MG63 (cell line): ENCODE data around the gene PTS. TPM values are rescaled to one million over a fixed set of nuclear protein-coding genes. Genes with fewer than 3 reads are reported as not detected.

Experiments
- DNase-seq: peaks from one replicate; pipeline ENCODE4 v3.0.0-alpha.2; 2020
- H3K27me3 ChIP-seq: fragments of 250-450 bp; sonication (Bioruptor Pico); 2 replicates; pipeline ENCODE4 v1.5.1; 2020; ENCODE audit warnings: mild to moderate bottlenecking, moderate library complexity
- H3K36me3 ChIP-seq: fragments of 250-450 bp; sonication (Bioruptor Pico); 2 replicates; pipeline ENCODE4 v1.5.1; 2020; ENCODE audit warnings: mild to moderate bottlenecking, moderate library complexity
- H3K4me3 ChIP-seq: fragments of 250-450 bp; sonication (Bioruptor Pico); 2 replicates; pipeline ENCODE4 v1.5.1; 2020; ENCODE audit warnings: mild to moderate bottlenecking, moderate library complexity
- H3K9me3 ChIP-seq: fragments of 250-450 bp; sonication (Bioruptor Pico); 2 replicates; pipeline ENCODE4 v1.5.1; 2020; ENCODE audit warnings: mild to moderate bottlenecking, moderate library complexity
- total RNA-seq: library from RNA; depleted of rRNA; stranded (reverse); fragments of >200 nt; shearing (Covaris generic); gene quantifications from 2 replicates; pipeline ENCODE4 v1.2.3, GENCODE V29; 2014; ENCODE audit warnings: low replicate concordance

The PTS gene
- total RNA-seq, 1 experiment from 2014 or later, result 64.0 TPM

DNA sequence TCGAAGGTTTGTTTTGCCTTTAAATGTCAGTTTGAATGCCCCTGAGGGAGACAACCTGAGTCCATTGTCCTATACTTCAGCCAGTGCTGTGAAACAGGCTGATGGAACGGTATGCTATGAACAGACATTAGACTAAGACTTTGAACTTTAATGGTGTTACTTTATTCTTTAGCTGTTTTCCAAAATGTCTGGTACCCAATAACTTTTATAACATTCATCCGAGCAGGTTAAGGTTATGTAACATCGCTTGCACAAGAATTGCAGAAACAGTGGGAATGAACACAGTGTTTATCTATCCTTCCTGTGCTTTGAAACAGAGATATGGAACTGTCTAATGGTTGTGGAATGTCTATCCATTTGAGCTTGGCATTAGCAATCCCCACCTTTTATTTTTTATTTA lies 12.5 kb upstream of the PTS start:
- H3K9me3 ChIP-seq, result no peaks in the 10 kb centered on the region
- no peaks in the 10 kb centered on the region for H3K27me3 ChIP-seq
- H3K4me3 ChIP-seq, result no peak overlapping the region
- DNase-seq, result no peak
- no peaks in the 10 kb centered on the region for H3K36me3 ChIP-seq

DNA sequence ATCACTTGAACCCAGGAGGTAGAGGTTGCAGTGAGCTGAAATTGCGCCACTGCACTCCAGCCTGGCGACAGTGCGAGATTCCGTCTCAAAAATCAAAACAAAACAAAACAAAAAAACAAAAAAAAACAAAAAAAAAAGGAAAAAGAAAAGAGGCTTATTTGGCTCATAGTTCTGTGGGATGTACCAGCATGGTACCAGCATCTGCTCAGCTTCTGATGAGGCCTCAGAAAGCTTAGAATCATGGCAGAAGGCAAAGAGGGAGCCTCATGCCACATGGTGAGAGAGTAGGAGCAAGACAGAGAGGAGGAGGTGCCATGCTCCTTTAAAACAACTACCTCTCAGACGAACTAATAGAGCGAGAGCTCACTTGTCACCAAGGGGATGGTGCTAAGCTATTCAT lies 10.6 kb upstream of the PTS start:
- no peaks in the 10 kb centered on the region for H3K27me3 ChIP-seq
- no peaks in the 10 kb centered on the region for H3K36me3 ChIP-seq
- no peaks in the 10 kb centered on the region for H3K9me3 ChIP-seq
- DNase-seq, result no peak
- H3K4me3 ChIP-seq, result no peak overlapping the region

DNA sequence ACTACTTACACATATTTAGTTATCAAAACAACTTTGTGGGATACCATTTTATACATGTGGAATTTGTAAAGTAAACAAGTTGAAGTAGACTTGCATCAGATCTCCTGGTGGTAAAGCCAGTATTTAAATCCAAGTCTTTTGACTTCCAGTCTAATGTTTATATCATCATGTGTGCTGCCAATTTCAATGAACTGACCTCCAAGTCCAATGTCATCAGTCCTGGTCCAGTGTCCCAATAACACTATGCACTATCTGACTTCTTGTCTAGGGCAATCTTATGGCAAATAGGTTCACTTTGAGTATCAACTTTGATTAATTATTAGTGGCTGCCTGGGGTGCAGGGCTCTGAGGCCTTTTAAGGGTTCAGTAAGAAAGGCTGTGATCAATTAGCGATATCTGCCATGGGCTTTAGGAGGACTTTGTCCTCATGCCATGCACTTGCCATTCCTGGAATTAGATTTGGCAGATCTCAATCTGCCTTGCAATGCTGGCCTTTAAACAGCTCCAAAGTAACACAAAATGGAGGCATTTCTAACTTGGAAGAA lies 9.6 kb upstream of the PTS start:
- H3K36me3 ChIP-seq, result no peaks in the 10 kb centered on the region
- no peak overlapping the region for H3K4me3 ChIP-seq
- H3K9me3 ChIP-seq, result no peaks in the 10 kb centered on the region
- no peak for DNase-seq
- H3K27me3 ChIP-seq, result no peaks in the 10 kb centered on the region

GRCh38 chr11:112219476-112220232 lies 6.6 kb upstream of the PTS start:
- DNase-seq, result no peak
- Histone ChIP-seq H3K9me3 (no peaks in the 10 kb centered on the region), H3K4me3 (no peak overlapping the region), H3K27me3 (no peaks in the 10 kb centered on the region), H3K36me3 (no peaks in the 10 kb centered on the region)

- H3K36me3 ChIP-seq, result no peaks in the 10 kb centered on the region
- no peak overlapping the region for H3K4me3 ChIP-seq
- peak; percentile 46 for DNase-seq
These were observed 4.9 kb upstream of the PTS start for GRCh38 chr11:112221274-112221835.

DNA sequence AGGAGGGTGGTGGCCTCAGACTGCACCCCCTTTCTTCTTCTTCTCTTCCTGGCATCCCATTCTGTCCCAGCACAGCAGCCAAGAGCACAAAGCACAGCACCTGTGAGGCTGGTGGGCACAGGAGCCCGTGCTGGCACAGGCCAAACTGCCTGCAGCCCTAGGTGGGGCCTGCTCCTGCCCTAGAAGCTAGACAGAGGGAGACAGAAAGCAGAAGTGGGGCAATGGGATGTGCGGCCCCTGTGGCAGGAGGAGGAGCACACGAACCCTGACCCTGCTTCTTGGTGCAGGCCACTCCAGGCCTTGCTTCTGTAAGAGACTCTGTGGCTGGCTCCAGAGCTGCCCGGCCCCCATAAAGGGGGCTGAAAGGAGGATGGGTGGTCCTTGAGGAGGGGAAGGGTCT lies 3.9 kb upstream of the PTS start:
- H3K36me3 ChIP-seq, result no peaks in the 10 kb centered on the region
- H3K27me3 ChIP-seq, result no peaks in the 10 kb centered on the region
- no peak overlapping the region for H3K4me3 ChIP-seq
- H3K9me3 ChIP-seq, result no peaks in the 10 kb centered on the region
- no peak for DNase-seq

More at GRCh38 chr11:112221274-112221835, 4.9 kb upstream of the PTS start:
- no peaks in the 10 kb centered on the region for H3K27me3 ChIP-seq
- H3K9me3 ChIP-seq, result no peaks in the 10 kb centered on the region

GRCh38 chr11:112223121-112223520 lies 3.1 kb upstream of the PTS start:
- H3K4me3 ChIP-seq, result no peak overlapping the region
- DNase-seq, result no peak
- H3K27me3 ChIP-seq, result no peaks in the 10 kb centered on the region
- no peaks in the 10 kb centered on the region for H3K9me3 ChIP-seq
- no peaks in the 10 kb centered on the region; the same call in 1 of the 2 replicates for H3K36me3 ChIP-seq

- Histone ChIP-seq H3K9me3 (no peaks in the 10 kb centered on the region), H3K36me3 (peaks cover 4% of the 10 kb centered on the region; the same call in 1 of the 2 replicates), H3K4me3 (no peak overlapping the region), H3K27me3 (no peaks in the 10 kb centered on the region)
- no peak for DNase-seq
These were observed 2.3 kb upstream of the PTS start for GRCh38 chr11:112223754-112224532.

DNA sequence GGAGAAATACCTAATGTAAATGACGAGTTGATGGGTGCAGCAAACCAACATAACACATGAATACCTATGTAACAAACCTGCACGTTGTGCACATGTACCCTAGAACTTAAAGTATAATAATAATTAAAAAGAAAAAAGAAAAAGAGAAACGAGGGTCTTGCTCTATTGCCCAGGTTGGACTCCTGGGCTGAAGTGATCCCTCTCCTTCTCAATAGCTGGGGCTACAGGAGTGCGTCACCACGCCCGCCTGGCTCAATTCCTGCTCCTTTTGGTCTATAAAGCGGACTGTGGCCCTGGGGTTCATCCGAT lies 521 bp upstream of the PTS start:
- H3K9me3 ChIP-seq, result no peaks in the 10 kb centered on the region
- peak overlapping the region; percentile 80 for H3K4me3 ChIP-seq
- peak; percentile 79 for DNase-seq
- H3K27me3 ChIP-seq, result no peaks in the 10 kb centered on the region
- peaks cover 19% of the 10 kb centered on the region for H3K36me3 ChIP-seq

DNA sequence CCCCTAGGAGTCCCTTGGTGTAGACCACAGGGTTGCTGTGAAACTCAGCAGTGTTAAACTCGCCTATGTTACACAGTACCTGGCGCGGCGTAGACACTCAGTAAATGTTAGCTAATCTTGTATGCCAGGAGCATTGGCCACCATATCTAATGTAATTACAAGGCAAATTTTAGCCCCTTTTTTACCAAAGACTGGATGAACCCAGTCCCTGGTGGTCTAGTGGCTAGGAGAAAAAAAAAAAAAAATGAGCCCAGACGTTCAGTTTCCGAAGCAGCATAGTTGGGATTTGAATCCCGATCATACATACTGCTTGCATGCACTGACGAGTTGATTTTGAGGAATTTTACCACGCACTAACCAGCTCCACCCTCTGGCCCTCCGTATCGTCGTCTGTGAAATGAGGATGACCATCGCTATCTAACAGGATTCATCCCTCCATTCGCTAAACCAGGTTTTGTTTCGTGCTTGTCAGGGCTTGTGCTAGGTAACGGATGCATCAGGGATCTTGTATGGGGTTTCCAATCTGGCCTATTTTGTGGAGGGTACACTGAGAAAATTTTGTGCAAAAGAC lies 688 bp downstream of the PTS start:
- no peaks in the 10 kb centered on the region for H3K27me3 ChIP-seq
- no peak for DNase-seq
- peak overlapping the region; percentile 80 for H3K4me3 ChIP-seq
- H3K9me3 ChIP-seq, result no peaks in the 10 kb centered on the region
- H3K36me3 ChIP-seq, result peaks cover 25% of the 10 kb centered on the region

- H3K36me3 ChIP-seq, result peaks cover 28% of the 10 kb centered on the region
- H3K9me3 ChIP-seq, result no peaks in the 10 kb centered on the region
- no peak for DNase-seq
- H3K4me3 ChIP-seq, result peak overlapping the region; percentile 80
- no peaks in the 10 kb centered on the region for H3K27me3 ChIP-seq
These were observed 1.2 kb downstream of the PTS start for GRCh38 chr11:112227471-112227870.

DNA sequence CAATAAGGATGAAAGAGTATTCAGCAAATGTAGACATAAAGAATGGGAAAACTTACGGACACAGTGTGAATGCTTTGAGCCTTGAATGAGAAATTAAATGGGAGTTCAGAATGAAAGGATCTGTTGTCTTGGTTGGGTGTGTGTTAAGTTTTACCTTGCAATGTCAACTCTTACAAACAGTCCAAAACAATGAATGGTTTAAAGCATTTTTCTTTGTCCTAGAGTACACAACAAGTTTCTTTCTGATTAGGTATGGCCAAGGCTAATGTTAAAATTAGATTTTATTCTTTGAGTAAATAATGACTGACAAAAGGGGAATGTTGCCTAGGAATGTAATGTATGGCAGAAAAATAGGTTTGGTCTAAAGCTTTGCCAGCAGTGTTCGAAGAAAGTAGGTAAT lies 2.5 kb downstream of the PTS start:
- Histone ChIP-seq H3K4me3 (no peak overlapping the region), H3K9me3 (no peaks in the 10 kb centered on the region), H3K27me3 (no peaks in the 10 kb centered on the region), H3K36me3 (peaks cover 35% of the 10 kb centered on the region)
- DNase-seq, result no peak

- Histone ChIP-seq H3K36me3 (peaks cover 38% of the 10 kb centered on the region), H3K27me3 (no peaks in the 10 kb centered on the region), H3K9me3 (no peaks in the 10 kb centered on the region), H3K4me3 (no peak overlapping the region)
- DNase-seq, result no peak
These were observed 2.9 kb downstream of the PTS start for GRCh38 chr11:112229159-112229558.

DNA sequence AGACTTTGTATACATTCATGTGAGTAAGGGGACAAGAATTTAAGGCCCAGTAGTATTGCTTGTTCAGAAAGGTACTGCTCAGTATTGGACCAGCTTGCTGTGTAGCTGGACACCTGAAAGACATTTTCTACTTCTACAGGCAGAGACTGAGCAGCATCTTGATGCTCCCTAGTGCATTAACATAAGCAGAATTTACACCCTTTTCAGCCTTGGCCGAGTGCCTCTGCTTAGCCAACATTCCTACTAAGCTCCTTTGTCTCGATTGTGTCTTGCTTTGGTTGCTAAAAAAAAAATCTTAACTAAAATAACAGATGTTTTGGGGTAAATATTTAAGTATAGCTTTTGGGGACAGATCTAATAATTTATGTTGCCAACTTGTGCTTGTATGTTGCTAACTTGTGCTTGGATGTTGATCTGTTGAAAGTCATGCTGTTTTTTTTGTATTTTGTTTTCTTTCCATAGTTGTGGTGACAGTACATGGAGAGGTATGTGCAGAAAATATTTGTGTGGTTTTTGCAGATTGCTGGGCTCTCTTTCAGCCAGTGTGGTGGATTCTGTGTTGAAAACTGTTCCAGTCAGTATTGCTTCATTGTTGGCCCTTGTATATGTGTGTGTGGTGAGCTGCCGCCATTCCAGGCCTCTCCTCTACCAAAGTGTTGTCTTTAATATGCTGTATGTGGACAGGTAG lies 3.7 kb downstream of the PTS start:
- Histone ChIP-seq H3K27me3 (no peaks in the 10 kb centered on the region), H3K4me3 (no peak overlapping the region), H3K36me3 (peaks cover 44% of the 10 kb centered on the region), H3K9me3 (no peaks in the 10 kb centered on the region)
- no peak for DNase-seq

- H3K27me3 ChIP-seq, result no peaks in the 10 kb centered on the region
- H3K9me3 ChIP-seq, result no peaks in the 10 kb centered on the region
- no peak for DNase-seq
- H3K4me3 ChIP-seq, result no peak overlapping the region
- peaks cover 63% of the 10 kb centered on the region for H3K36me3 ChIP-seq
These were observed 5.7 kb downstream of the PTS start for GRCh38 chr11:112231952-112232351.

GRCh38 chr11:112235750-112236390 lies 9.6 kb downstream of the PTS start:
- H3K36me3 ChIP-seq, result peaks cover 55% of the 10 kb centered on the region
- H3K27me3 ChIP-seq, result no peaks in the 10 kb centered on the region
- DNase-seq, result no peak
- no peak overlapping the region for H3K4me3 ChIP-seq
- no peaks in the 10 kb centered on the region for H3K9me3 ChIP-seq
